MM.1S (cell line): ENCODE results near the gene GNAT3.
A peak's percentile ranks its signal among the peaks of the same experiment; 100 is the strongest.

Experiments
- EZH2 ChIP-seq: fragments of 300-600 bp; sonication (generic); optimal IDR thresholded peaks from 2 replicates; pipeline ENCODE3; 2017; ENCODE audit warnings: low read depth, mild to moderate bottlenecking, antibody characterized with exemption, low read length, mixed read lengths
- EZH2phosphoT487 ChIP-seq: fragments of 300-600 bp; sonication (generic); IDR thresholded peaks from 2 replicates; pipeline ENCODE4 v1.6.1; 2018; ENCODE audit warnings: antibody characterized with exemption, low read length
- TF ChIP-seq, protein P1 (sequence below): fragments of 300-600 bp; sonication (generic); IDR thresholded peaks from 2 replicates; pipeline ENCODE4 v1.5.1; 2016; ENCODE audit warnings: antibody characterized with exemption, low read length, mixed read lengths

DNA sequence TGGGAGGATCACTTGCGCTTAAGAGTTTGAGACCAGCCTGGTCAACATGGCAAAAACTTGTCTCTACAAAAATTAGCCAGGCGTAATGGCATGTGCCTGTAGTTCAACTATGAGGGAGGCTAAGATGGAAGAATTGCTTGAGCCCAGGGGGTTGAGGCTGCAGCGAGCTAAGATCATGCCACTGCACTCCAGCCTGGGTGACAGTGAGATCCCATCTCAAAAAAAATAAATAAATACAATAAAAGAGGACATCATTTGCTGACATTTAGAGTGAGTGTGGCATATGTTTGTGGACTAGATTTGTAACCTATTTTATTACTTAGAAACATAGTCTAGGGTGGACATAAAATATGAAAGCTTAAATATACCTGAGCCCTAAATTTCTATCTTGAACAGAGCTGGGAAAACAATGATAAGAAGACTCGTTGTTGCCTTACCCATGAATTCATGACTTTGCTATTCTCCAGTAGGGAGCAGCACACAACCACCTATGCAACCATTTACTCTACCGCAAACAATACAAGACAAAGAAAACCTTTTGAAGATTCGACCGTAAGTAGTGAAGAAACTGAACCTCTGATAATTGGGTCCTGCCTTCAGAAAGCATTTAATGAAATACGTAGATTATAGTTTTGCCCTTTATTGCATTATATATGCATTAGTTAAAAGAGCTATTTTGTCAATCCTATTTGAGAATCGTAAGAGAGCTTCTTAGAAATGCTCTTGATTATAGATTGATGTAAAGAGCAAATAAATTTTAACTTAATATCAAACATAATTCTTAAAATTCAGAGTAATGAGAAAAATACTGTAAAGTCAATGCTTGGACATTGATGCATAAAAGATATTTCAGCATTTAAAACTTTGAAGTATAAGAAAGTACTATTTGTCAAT is 83.5 kb downstream of the GNAT3 start:
- TF ChIP-seq, protein P1, sequence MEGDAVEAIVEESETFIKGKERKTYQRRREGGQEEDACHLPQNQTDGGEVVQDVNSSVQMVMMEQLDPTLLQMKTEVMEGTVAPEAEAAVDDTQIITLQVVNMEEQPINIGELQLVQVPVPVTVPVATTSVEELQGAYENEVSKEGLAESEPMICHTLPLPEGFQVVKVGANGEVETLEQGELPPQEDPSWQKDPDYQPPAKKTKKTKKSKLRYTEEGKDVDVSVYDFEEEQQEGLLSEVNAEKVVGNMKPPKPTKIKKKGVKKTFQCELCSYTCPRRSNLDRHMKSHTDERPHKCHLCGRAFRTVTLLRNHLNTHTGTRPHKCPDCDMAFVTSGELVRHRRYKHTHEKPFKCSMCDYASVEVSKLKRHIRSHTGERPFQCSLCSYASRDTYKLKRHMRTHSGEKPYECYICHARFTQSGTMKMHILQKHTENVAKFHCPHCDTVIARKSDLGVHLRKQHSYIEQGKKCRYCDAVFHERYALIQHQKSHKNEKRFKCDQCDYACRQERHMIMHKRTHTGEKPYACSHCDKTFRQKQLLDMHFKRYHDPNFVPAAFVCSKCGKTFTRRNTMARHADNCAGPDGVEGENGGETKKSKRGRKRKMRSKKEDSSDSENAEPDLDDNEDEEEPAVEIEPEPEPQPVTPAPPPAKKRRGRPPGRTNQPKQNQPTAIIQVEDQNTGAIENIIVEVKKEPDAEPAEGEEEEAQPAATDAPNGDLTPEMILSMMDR, result peak; percentile 32
- TF ChIP-seq EZH2 (no peak), EZH2phosphoT487 (no peak)
